Left ventricle myocardium superior (tissue), 1 donor: Measurements from ENCODE around the gene SH3PXD2B. TPM values are rescaled to one million over a fixed set of nuclear protein-coding genes. Genes with fewer than 3 reads are reported as not detected.
"Not testable (repeated sequence)": the region's sequence is repeated elsewhere in the genome, so short reads cannot be mapped to it uniquely, and the experiment has no call there.

Source experiments
- ATAC-seq: fragments of 200-7000 bp; cut with Tn5 transposase; one replicate; pipeline ENCODE4 v1.9.1; 2020; ENCODE audit warnings: mild to moderate bottlenecking, moderate library complexity
- DNase-seq: peaks from one replicate; pipeline ENCODE4 v3.0.0-alpha.2; 2020
- intact Hi-C: fragments of 100-400 bp; cut with micrococcal nuclease; formaldehyde crosslinking; loops from one replicate; pipeline ENCODE4 v1.11.0; 2022
- total RNA-seq: library from RNA; stranded (reverse); fragmentation: NEBNext Ultra II Directional; extraction: Animal tissue kit (Norgen Biotek cat#: 25700); gene quantifications from one replicate; pipeline ENCODE4 v1.2.1, GENCODE V29; 2021
- donor health status: DM: no; HTN: yes; CAD: no; lungs with severe emphysema.

Gene SH3PXD2B
- total RNA-seq, 1 donor from 2014 or later, result 5.0 TPM

DNA sequence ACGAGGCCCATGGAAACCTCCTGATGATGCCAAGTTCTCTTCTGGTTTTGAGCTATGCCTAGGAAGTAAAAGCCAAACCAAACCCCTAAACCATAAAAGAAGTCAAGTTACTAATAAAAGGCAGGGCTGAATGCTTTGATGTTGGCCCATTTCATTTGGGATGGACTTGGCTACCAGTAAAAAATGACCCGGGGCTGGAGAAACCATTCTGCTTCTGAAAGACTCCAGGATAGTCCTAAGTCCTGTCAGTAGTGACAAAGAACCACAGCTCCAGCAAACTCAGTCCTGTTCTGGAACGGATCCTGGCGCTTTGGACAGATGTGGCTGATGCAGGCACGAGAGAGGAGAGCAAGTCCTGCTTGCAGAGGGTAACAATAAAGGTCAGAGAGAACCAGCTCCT lies 68.6 kb downstream of the SH3PXD2B start:
- no peak for DNase-seq
- ATAC-seq, result no peak
- intact Hi-C loops, result no loop called here

- ATAC-seq (no peak), DNase-seq (no peak)
- intact Hi-C loops, result no loop called here
Observed at GRCh38 chr5:172385010-172385563, 69.2 kb downstream of the SH3PXD2B start.

DNA sequence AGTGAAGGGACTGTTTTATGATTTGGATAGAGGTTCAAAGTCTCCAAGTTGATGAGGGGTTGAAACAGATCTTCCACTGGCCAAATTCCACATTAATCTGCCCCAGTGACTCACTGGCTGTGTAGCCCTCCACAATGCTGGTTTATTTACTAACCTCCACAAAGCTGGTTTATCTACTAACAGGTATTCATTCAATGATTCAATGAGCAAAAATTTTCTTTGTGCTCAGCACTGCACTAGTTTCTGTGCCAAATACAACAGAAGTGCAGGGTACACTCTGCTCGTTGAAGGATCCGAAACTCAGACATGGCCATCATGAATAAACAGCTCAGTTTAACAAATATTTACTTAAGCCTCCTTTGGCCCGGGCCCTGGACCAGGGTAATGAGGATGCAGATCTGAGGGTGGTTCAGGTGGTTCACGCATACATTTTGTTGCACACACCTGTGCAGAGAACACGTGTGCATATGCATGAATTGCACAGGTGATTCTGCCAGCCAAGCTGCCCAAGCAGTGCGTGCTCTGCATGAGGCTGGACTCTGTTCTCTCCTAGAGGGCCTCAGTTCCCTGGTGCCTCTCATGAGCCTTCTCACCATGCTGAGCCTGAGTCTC lies 71.0 kb downstream of the SH3PXD2B start:
- DNase-seq (no peak), ATAC-seq (no peak)
- intact Hi-C loops, result no loop called here

DNA sequence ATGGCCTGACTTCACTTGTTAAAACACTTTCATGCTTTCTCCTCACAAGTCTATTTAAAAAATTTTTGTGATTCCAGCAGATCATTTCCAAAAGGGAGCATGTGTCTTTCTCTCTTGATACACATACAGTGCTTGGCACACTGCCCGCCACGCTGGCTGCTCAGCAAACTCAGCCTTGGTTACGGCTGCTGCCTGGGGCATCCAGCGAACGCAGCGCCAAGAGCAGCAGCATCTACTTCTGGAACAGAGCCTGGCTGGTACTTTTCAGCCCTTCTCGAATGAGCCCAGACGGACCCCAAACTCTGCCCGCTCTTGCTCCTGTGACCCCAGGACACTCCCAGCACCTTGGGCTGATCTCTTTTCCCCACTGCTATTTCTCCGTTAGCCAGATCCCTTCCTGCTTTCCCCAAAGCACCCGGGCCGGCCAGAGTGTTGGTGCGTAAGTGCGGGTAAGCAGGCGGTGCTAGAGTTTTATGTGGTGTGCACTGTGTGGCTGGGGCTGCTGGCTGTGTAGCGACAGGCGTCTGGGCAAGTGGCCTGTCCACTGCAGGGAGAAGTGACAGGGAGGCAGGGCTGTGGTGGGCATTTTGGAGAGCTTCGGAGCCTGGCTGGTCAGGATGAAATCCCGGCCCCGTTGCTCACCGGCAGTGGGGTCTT lies 73.2 kb downstream of the SH3PXD2B start:
- DNase-seq (peak; percentile 89), ATAC-seq (peak; percentile 68)
- intact Hi-C loops, result no loop called here

DNA sequence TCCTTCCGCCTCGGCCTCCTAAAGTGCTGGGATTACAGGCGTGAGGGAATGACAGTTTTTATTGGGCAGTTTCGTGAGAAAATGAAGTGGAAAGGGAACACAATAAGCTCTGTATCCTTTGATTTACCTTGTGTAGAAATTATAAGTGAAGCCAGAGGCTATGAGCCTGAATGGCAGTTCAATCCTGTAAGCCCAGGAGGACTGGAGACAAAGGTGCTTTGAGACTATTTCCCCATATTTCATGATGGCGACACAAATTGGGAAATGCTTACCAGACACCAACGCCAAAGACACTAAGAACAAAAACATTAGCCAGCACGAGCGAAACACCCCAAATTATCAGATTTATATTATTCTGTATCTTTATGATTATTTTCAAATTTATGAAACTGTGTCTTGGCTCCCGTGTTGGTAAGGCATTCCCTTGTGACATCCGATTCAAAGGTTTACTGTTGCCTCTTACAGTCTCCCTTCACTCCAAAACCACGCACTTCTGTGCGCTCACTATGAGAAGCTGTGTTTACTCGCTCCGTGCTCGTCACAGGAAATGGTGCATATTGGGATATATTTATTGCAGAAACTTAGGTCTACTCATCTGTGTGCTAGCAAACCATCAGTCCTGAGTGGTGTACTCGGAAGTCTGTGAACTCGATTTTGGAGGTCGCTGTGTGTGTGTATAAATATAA lies 73.9 kb downstream of the SH3PXD2B start:
- intact Hi-C loops, result no loop called here
- ATAC-seq (peak; percentile 10), DNase-seq (no peak)

DNA sequence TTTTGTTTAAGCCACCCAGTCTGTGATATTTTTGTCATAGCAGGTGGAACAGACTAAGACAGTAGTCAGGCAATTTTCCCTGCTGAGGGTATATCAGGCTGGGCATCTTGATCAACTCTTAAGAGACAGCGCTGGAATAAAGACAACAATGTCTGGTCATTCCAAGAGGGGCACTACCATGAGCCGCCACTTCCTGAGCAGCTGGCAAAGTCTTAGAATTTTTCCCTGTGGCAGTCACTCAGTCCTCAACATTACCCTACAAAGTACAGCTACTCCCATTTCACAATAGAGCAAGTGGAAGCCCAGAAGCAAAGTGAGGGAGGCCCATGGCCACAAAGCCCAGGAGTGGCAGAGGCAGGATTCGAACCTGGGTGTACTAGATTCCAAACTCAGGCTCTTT lies 74.8 kb downstream of the SH3PXD2B start:
- ATAC-seq, result no peak
- intact Hi-C loops, result no loop called here
- no peak for DNase-seq

- intact Hi-C loops, result no loop called here
- no peak for DNase-seq
- ATAC-seq, result no peak
Observed at GRCh38 chr5:172377856-172378255, 76.5 kb downstream of the SH3PXD2B start.

- intact Hi-C loops, result no loop called here
- no peak for ATAC-seq
Observed at GRCh38 chr5:172377438-172377837, 76.9 kb downstream of the SH3PXD2B start.

GRCh38 chr5:172374783-172375182 lies 79.5 kb downstream of the SH3PXD2B start:
- ATAC-seq (no peak), DNase-seq (no peak)
- intact Hi-C loops, result no loop called here

More at GRCh38 chr5:172377438-172377837, 76.9 kb downstream of the SH3PXD2B start:
- no peak for DNase-seq

DNA sequence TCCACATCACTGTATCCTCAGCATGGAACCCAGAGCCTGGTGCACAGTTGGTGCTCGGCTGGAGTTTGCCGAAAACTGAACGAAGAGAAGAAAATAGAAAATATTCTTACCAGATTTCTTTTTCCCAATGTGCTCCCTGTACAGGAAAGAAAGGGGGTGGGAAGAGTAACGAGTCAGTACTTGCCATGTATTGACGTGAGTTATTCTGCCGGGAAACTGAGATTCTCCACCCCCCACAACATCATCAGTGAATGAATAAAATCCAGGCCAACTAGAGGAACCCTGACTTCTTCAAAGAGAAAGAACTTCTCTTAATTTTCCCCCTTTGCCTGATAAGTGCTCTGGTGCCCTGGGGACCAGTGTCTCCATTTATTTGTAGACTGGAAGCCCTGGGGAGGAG lies 80.6 kb downstream of the SH3PXD2B start:
- no peak for ATAC-seq
- DNase-seq, result no peak
- intact Hi-C loops, result no loop called here

DNA sequence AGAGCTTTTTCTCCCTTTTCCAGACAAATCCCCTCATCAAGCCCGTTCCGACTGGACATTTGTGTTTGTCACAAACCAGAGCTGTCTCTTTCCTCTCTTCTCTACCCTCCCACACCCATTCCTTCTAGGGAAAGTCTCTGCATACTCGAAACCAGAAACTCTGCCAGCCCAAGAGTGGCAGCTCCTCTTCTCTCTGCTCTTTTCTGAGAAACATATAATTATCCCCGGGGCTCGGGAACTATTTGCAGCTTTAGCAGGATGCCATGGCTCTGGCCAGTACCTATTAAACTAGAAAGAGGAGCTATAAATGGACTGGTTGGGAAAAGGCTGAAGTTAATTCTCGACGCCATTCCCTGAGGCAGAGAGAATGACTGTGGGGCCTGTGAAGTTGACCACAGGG lies 82.6 kb downstream of the SH3PXD2B start:
- intact Hi-C loops, result no loop called here
- DNase-seq, result no peak
- no peak for ATAC-seq

GRCh38 chr5:172370648-172371545 lies 83.4 kb downstream of the SH3PXD2B start:
- ATAC-seq (no peak), DNase-seq (no peak)
- intact Hi-C loops, result no loop called here

DNA sequence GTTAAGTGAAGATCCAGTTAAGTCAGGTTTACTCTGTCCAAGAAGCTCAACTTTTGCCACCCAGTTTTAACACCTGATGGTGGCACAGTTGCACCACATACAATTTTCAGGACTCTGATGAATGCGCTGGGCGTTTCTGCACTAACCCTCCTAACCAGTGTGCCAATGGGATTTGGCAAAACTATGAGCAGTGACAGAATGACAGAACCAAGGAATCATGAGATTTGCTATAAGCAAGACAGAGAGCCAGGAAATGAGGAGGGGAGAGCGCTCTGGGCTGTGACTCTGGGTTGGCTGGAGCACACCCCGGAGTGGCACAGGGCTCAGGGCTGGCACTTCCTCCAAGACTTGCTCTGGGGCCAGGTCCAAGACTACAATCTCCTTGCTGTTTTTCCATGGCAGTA lies 84.1 kb downstream of the SH3PXD2B start:
- intact Hi-C loops, result no loop called here
- DNase-seq (no peak), ATAC-seq (peak; percentile 18)

DNA sequence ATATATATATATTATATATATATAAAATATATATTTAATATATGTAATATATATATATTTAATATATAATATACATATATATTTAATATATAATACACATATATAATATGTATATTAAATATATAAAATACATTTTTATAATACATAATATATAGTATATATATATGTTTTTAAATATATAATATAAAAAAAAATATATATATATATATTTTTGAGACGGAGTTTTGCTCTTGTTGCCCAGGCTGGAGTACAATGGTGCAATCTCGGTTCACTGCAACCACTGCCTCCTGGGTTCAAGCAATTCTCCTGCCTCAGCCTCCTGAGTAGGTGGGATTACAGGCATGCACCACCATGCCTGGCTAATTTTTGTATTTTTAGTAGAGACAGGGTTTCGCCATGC lies 85.6 kb downstream of the SH3PXD2B start:
- DNase-seq, ATAC-seq, intact Hi-C loops: not testable (repeated sequence)

DNA sequence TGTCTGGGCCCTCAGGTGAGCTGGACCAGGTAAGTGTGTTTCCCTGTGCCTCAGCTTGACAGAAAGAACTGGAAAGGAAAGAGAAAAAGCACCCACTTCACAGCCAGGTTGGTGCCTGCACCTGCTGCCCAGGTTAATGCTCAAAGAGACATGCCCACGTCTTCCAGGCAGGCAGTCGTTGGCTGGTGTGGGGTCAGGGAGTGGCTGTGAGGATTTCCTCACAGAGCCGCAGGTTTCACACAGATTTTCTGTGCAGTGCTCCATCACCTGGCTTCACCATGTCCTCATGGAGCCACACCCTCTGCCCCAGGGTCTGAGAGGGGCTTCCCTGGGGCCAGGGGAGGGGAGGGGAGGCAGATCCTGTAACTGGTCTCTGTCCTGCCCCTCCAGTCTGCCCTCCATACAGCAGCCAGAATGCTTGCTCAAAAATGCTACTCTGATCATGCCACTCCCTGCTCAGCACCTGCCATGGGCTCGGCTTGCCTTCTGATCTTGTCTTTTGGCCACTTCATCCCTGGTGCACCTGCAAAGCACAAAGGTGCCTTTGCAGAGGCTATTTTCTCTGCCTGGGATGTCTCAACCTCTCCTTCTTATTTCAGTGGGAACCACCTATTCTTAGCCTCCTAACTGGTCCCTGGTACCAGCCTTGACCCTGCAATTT lies 88.2 kb downstream of the SH3PXD2B start:
- intact Hi-C loops, result no loop called here
- DNase-seq (no peak), ATAC-seq (no peak)

GRCh38 chr5:172364773-172365172 lies 89.6 kb downstream of the SH3PXD2B start:
- ATAC-seq (peak; percentile 42), DNase-seq (no peak)

GRCh38 chr5:172362755-172363154 lies 91.6 kb downstream of the SH3PXD2B start:
- intact Hi-C loops, result no loop called here
- no peak for ATAC-seq

More at GRCh38 chr5:172364773-172365172, 89.6 kb downstream of the SH3PXD2B start:
- intact Hi-C loops, result no loop called here

GRCh38 chr5:172361566-172362238 lies 92.6 kb downstream of the SH3PXD2B start:
- ATAC-seq, result peak; percentile 40
- no peak for DNase-seq
- intact Hi-C loops, result no loop called here

More at GRCh38 chr5:172362755-172363154, 91.6 kb downstream of the SH3PXD2B start:
- no peak for DNase-seq
